Thyroid gland (tissue), 4 donors: ENCODE measurements around the gene SP4. TPM values are rescaled to one million over a fixed set of nuclear protein-coding genes. Genes with fewer than 3 reads are reported as not detected.

Source experiments
- DNase-seq, 2 donors: peaks; one replicate each; pipeline ENCODE4 v3.0.0-alpha.2; 2019
- H3K27ac ChIP-seq, 3 donors: fragments of 200-600 bp; sonication (generic); 1 replicate in 2 of 3; 2 replicates in 1 of 3; pipeline ENCODE4 v1.5.1; 2016 to 2019; ENCODE audit warnings: mild to moderate bottlenecking in 1 of 3, moderate library complexity in 1 of 3
- H3K27me3 ChIP-seq: fragments of 200-600 bp; sonication (generic); one replicate; pipeline ENCODE4 v1.5.1; 2019
- H3K36me3 ChIP-seq, 2 donors: fragments of 200-600 bp; sonication (generic); one replicate each; pipeline ENCODE4 v1.5.1; 2016 to 2019
- H3K4me1 ChIP-seq, 2 donors: fragments of 200-600 bp; sonication (generic); one replicate each; pipeline ENCODE4 v1.5.1; 2017 to 2019
- H3K4me3 ChIP-seq, 3 donors: fragments of 200-600 bp; sonication (generic); replicated peaks in 1 of 3; 1 replicate in 2 of 3; 2 replicates in 1 of 3; pipeline ENCODE4 v1.5.1; 2016; ENCODE audit warnings: mild to moderate bottlenecking in 1 of 3
- H3K9me3 ChIP-seq: fragments of 200-600 bp; sonication (generic); one replicate; pipeline ENCODE4 v1.5.1; 2017
- POLR2A ChIP-seq, 2 donors: fragments of 450-650 bp; IDR thresholded peaks; one replicate each; pipeline ENCODE4 v1.6.1; 2017; ENCODE audit warnings: antibody characterized with exemption in 2 of 2, mild to moderate bottlenecking in 2 of 2, moderate library complexity in 1 of 2
- WGBS, 2 donors: methylation state at CpG; one replicate each; pipeline ENCODE4 v1.1.5; 2017; 5-methylcytosine and 5-hydroxymethylcytosine counted together
- intact Hi-C: fragments of 100-400 bp; cut with DNase I; formaldehyde crosslinking; loops from one replicate; pipeline ENCODE4 v1.15.1; 2023
- total RNA-seq, 4 donors: library from RNA; depleted of rRNA; stranded (reverse); fragments of >200 nt; gene quantifications; one replicate each; pipeline ENCODE4 v1.2.3, GENCODE V29; 2016
- TF ChIP-seq, protein P1 (sequence below), 6 experiments: fragments of 200-600 bp in 3 of 6; fragments of 450-650 bp in 3 of 6; sonication (generic) in 3 of 6; IDR thresholded peaks; one replicate each; pipeline ENCODE4 v1.5.1; 2016 to 2019; ENCODE audit warnings: antibody characterized with exemption in 6 of 6, mild to moderate bottlenecking in 2 of 6, inconsistent platforms in 1 of 6, moderate library complexity in 1 of 6

The SP4 gene
- total RNA-seq = 10 to 100 TPM; 16.9 to 33.8 (median 23.9) TPM

GRCh38 chr7:21427871-21428658 lies at the start of gene SP4:
Gene SP4, plus strand, starts transcription at chr7:21428083. Its CDS starts 169 bp downstream, at chr7:21428252.
- intact Hi-C loops = no loop called here
- Histone ChIP-seq H3K4me3 (peak within 1 kb of the TSS; percentile 38 to 88 (median 84)), H3K27me3 (no peaks in the 10 kb centered on the region), H3K4me1 (peaks cover 25 to 34% of the 10 kb centered on the region in 2 donors), H3K36me3 (no peaks in the 10 kb centered on the region), H3K9me3 (no peaks in the 10 kb centered on the region), H3K27ac (peak within 1 kb of the TSS; percentile 90 to 96 (median 95))
- DNase-seq = peak; percentile 95
- WGBS, 2 donors = 0% methylated on average over 56 of the region's 63 CpGs
- TF ChIP-seq POLR2A (IDR thresholded peaks at IDR 0.05) = peak in 1 of 2 donors; percentile 78
- TF ChIP-seq, protein P1, sequence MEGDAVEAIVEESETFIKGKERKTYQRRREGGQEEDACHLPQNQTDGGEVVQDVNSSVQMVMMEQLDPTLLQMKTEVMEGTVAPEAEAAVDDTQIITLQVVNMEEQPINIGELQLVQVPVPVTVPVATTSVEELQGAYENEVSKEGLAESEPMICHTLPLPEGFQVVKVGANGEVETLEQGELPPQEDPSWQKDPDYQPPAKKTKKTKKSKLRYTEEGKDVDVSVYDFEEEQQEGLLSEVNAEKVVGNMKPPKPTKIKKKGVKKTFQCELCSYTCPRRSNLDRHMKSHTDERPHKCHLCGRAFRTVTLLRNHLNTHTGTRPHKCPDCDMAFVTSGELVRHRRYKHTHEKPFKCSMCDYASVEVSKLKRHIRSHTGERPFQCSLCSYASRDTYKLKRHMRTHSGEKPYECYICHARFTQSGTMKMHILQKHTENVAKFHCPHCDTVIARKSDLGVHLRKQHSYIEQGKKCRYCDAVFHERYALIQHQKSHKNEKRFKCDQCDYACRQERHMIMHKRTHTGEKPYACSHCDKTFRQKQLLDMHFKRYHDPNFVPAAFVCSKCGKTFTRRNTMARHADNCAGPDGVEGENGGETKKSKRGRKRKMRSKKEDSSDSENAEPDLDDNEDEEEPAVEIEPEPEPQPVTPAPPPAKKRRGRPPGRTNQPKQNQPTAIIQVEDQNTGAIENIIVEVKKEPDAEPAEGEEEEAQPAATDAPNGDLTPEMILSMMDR (IDR thresholded peaks at IDR 0.05) = peak in 1 of 6 experiments; percentile 21

GRCh38 chr7:21383227-21384220 lies 44.4 kb upstream of the SP4 start:
- 64 to 68% methylated on average over 2 of the region's 2 CpGs for WGBS, 2 donors
- DNase-seq = no peak
- Histone ChIP-seq H3K36me3 (no peaks in the 10 kb centered on the region), H3K27me3 (no peaks in the 10 kb centered on the region), H3K27ac (no peak overlapping the region), H3K4me1 (no peaks in the 10 kb centered on the region), H3K9me3 (no peaks in the 10 kb centered on the region), H3K4me3 (no peak overlapping the region)
- intact Hi-C loops = no loop called here
- TF ChIP-seq POLR2A (IDR thresholded peaks at IDR 0.05) = no peak
- TF ChIP-seq, protein P1 (IDR thresholded peaks at IDR 0.05) = no peak

DNA sequence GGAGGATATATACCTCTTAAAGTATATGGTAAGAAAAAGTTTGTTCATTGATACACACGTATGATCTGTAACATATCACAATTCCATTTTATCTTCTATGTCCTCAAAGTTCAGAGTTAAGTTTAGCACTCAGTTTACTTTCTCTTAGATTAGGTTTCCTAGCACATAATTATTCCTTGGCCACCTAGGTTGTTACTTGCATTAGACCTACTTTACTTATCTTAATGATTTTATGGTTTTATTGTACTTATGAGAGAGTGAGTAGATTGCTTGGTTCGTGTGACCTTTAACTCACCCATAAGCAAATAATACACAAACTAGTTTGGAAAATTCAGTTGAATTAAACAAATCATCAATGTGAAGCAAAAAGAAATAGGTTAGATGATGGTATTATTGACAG lies 33.9 kb upstream of the SP4 start:
- TF ChIP-seq POLR2A (IDR thresholded peaks at IDR 0.05) = no peak
- TF ChIP-seq, protein P1 (IDR thresholded peaks at IDR 0.05) = no peak
- Histone ChIP-seq H3K9me3 (no peaks in the 10 kb centered on the region), H3K36me3 (no peaks in the 10 kb centered on the region), H3K4me1 (no peaks in the 10 kb centered on the region), H3K27me3 (no peaks in the 10 kb centered on the region), H3K27ac (no peak overlapping the region), H3K4me3 (no peak overlapping the region)
- intact Hi-C loops = no loop called here
- no peak for DNase-seq
- 45 to 47% methylated on average over 2 of the region's 2 CpGs for WGBS, 2 donors

GRCh38 chr7:21401944-21402343 lies 25.9 kb upstream of the SP4 start:
- Histone ChIP-seq H3K4me1 (no peaks in the 10 kb centered on the region), H3K27ac (no peak overlapping the region), H3K27me3 (no peaks in the 10 kb centered on the region), H3K36me3 (no peaks in the 10 kb centered on the region), H3K4me3 (no peak overlapping the region), H3K9me3 (no peaks in the 10 kb centered on the region)
- WGBS, 2 donors = 88 to 93% methylated on average over 5 of the region's 5 CpGs
- TF ChIP-seq POLR2A (IDR thresholded peaks at IDR 0.05) = no peak
- TF ChIP-seq, protein P1 (IDR thresholded peaks at IDR 0.05) = no peak
- no peak for DNase-seq
- intact Hi-C loops = no loop called here
